H1 (cell line): ENCODE results near the gene ZFAND3.

ENCODE experiments used
- EP300 ChIP-seq, 2 experiments: IDR thresholded peaks; 1 replicate in 1 of 2; 2 replicates in 1 of 2; pipeline ENCODE4 v1.6.1; 2011 to 2012; ENCODE audit warnings: low read depth in 2 of 2, low read length in 2 of 2, mild to moderate bottlenecking in 2 of 2, borderline replicate concordance in 1 of 2, inconsistent platforms in 1 of 2, moderate library complexity in 1 of 2
- EZH2 ChIP-seq: fragments of 200-600 bp; sonication (generic); IDR thresholded peaks from 2 replicates; pipeline ENCODE4 v1.7.1; 2012; ENCODE audit warnings: low read depth, mild to moderate bottlenecking, moderate library complexity, low read length, inconsistent platforms; ENCODE audit not compliant: severe bottlenecking
- FOSL1 ChIP-seq: IDR thresholded peaks from 2 replicates; pipeline ENCODE4 v1.6.1; 2011; ENCODE audit warnings: mild to moderate bottlenecking, low read depth, low read length, moderate library complexity; ENCODE audit not compliant: insufficient read depth
- JUN ChIP-seq: IDR thresholded peaks from 2 replicates; pipeline ENCODE4 v1.6.1; 2011; ENCODE audit warnings: low read depth, mild to moderate bottlenecking, improper control_type of control experiment, low read length
- KDM1A ChIP-seq: fragments of 200-600, 300-600 bp; sonication (generic); IDR thresholded peaks from 2 replicates; pipeline ENCODE4 v1.7.1; 2016; ENCODE audit warnings: mild to moderate bottlenecking, low read length, borderline replicate concordance
- POLR2A ChIP-seq, 2 experiments: IDR thresholded peaks; 1 replicate in 1 of 2; 2 replicates in 1 of 2; pipeline ENCODE4 v1.6.1; 2011; ENCODE audit warnings: low read depth in 2 of 2, low read length in 2 of 2, mild to moderate bottlenecking in 2 of 2; ENCODE audit errors: control extremely low read depth in 1 of 2
- RFX5 ChIP-seq: IDR thresholded peaks from 2 replicates; pipeline ENCODE4 v1.6.1; 2011; ENCODE audit warnings: low read depth, low read length, improper control_type of control experiment, borderline replicate concordance
- SRF ChIP-seq: IDR thresholded peaks from 2 replicates; pipeline ENCODE4 v1.6.1; 2011; ENCODE audit warnings: mild to moderate bottlenecking, low read depth, low read length, moderate library complexity
- TEAD4 ChIP-seq: IDR thresholded peaks from 2 replicates; pipeline ENCODE4 v1.6.1; 2012; ENCODE audit warnings: low read depth, low read length, inconsistent platforms, mixed read lengths
- TF ChIP-seq, protein P1 (sequence below), 3 experiments: IDR thresholded peaks; 1 replicate in 2 of 3; 2 replicates in 1 of 3; pipeline versions ENCODE4 v1.5.1 to v1.6.1; 2011; ENCODE audit warnings: low read length in 3 of 3, mild to moderate bottlenecking in 3 of 3, inconsistent platforms in 2 of 3, low read depth in 1 of 3, moderate library complexity in 1 of 3; ENCODE audit not compliant: insufficient read depth in 1 of 3; ENCODE audit errors: control extremely low read depth in 1 of 3

GRCh38 chr6:37862430-37862829 lies 42.9 kb downstream of the ZFAND3 start:
- TF ChIP-seq POLR2A (IDR thresholded peaks at IDR 0.05; ENCODE audit: control extremely low read depth in 1 of 2, low read depth in 2 of 2, low read length in 2 of 2), result no peak
- TF ChIP-seq EP300 (IDR thresholded peaks at IDR 0.05; ENCODE audit: borderline replicate concordance in 1 of 2, low read depth in 2 of 2, low read length in 2 of 2), result no peak
- TF ChIP-seq, protein P1, sequence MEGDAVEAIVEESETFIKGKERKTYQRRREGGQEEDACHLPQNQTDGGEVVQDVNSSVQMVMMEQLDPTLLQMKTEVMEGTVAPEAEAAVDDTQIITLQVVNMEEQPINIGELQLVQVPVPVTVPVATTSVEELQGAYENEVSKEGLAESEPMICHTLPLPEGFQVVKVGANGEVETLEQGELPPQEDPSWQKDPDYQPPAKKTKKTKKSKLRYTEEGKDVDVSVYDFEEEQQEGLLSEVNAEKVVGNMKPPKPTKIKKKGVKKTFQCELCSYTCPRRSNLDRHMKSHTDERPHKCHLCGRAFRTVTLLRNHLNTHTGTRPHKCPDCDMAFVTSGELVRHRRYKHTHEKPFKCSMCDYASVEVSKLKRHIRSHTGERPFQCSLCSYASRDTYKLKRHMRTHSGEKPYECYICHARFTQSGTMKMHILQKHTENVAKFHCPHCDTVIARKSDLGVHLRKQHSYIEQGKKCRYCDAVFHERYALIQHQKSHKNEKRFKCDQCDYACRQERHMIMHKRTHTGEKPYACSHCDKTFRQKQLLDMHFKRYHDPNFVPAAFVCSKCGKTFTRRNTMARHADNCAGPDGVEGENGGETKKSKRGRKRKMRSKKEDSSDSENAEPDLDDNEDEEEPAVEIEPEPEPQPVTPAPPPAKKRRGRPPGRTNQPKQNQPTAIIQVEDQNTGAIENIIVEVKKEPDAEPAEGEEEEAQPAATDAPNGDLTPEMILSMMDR (IDR thresholded peaks at IDR 0.05; ENCODE audit: control extremely low read depth in 1 of 3, insufficient read depth in 1 of 3, low read depth in 1 of 3, low read length in 3 of 3), result no peak
- no peak for TF ChIP-seq TEAD4
- no peak for TF ChIP-seq SRF
- TF ChIP-seq JUN, result no peak
- no peak for TF ChIP-seq KDM1A
- no peak for TF ChIP-seq FOSL1
- TF ChIP-seq RFX5, result no peak
- TF ChIP-seq EZH2, result no peak
